ENCODE results near the gene GJA3. TPM values are rescaled to one million over a fixed set of nuclear protein-coding genes. Genes with fewer than 3 reads are reported as not detected.

The GJA3 gene
- total and polyA plus RNA-seq, 2 donors (not counting 3 experiments of a cell fraction or from before 2014, with no cell fraction given), result not detected

GRCh38 chr13:20102525-20103180, 58.2 kb downstream of the GJA3 start:
- no peaks in the 10 kb centered on the region for H3K4me1 ChIP-seq (ENCODE audit: control insufficient read depth, extremely low read depth, insufficient read depth, low read length)
- ChIA-PET POLR2A (no interaction called here), CTCF (interaction anchor here (1.5 kb wide), 1 partner anchor 10 kb away, joined by 4 read pairs; no protein-coding TSS in a partner anchor)
- H3K4me3 ChIP-seq (replicated peaks in 1 of 3; ENCODE audit: insufficient read depth in 1 of 3, low read depth in 1 of 3, low read length in 3 of 3), result no peak overlapping the region
- no peaks in the 10 kb centered on the region for H3K36me3 ChIP-seq (ENCODE audit: control insufficient read depth in 2 of 2, extremely low read depth in 1 of 2, insufficient read depth in 2 of 2, low read length in 2 of 2)
- H2AFZ ChIP-seq (ENCODE audit: low read depth, low read length), result no peak overlapping the region
- H4K20me1 ChIP-seq (replicated peaks; ENCODE audit: control insufficient read depth, extremely low read depth, insufficient read depth, low read length), result no peaks in the 10 kb centered on the region
- H3K4me2 ChIP-seq (ENCODE audit: insufficient read depth, low read length), result no peak overlapping the region
- intact Hi-C loops (cut with micrococcal nuclease), result no loop called here
- no peak overlapping the region for H3K27ac ChIP-seq (ENCODE audit: insufficient read depth, low read depth, low read length)
- FAIRE-seq (peak; percentile 28), DNase-seq (ENCODE audit: low read depth, low spot score) (no peak)
- no peaks in the 10 kb centered on the region for H3K9me1 ChIP-seq (replicated peaks; ENCODE audit: control insufficient read depth, extremely low read depth, insufficient read depth, low read length)
- H3K27me3 ChIP-seq (ENCODE audit: control insufficient read depth in 2 of 2, insufficient read depth in 2 of 2, low read length in 2 of 2), result peaks cover 18 to 39% of the 10 kb centered on the region in 2 experiments
- BruUV-seq (replicated peaks), result no TSS peak
- no peaks in the 10 kb centered on the region for H3K79me2 ChIP-seq (ENCODE audit: control insufficient read depth, insufficient read depth, low read length)
- TF ChIP-seq EZH2 (IDR thresholded peaks at IDR 0.05; ENCODE audit: borderline replicate concordance, low read depth, low read length, severe bottlenecking) (no peak), JUN (IDR thresholded peaks at IDR 0.05; ENCODE audit: borderline replicate concordance, insufficient read depth, insufficient read length, low read depth) (no peak), FOS (IDR thresholded peaks at IDR 0.05; ENCODE audit: borderline replicate concordance, insufficient read depth, low read length) (no peak), MAX (IDR thresholded peaks at IDR 0.05; ENCODE audit: insufficient read depth, insufficient read length) (no peak), MYC (IDR thresholded peaks at IDR 0.05; ENCODE audit: low read depth, low read length) (no peak), GATA2 (IDR thresholded peaks at IDR 0.05; ENCODE audit: insufficient read depth, insufficient read length, low read depth, low read length) (no peak)
- dilution Hi-C loops (cut with MboI; ENCODE audit: extremely low pct_ligation_motif_present, low sequenced_read_pairs), result no loop called here
- no peak overlapping the region for H3K9ac ChIP-seq (replicated peaks; ENCODE audit: extremely low read depth, insufficient read depth, low read length)
- H3K9me3 ChIP-seq (replicated peaks; ENCODE audit: control insufficient read depth, insufficient read depth, low read length), result no peaks in the 10 kb centered on the region

Measured in endothelial cell of umbilical vein (primary cell).